Iris pigment epithelial cell (primary cell): ENCODE data around the gene RFPL3.
"Not testable (repeated sequence)": the region's sequence is repeated elsewhere in the genome, so short reads cannot be mapped to it uniquely, and the experiment has no call there.

Source experiments
- DNase-seq: peaks from one replicate; pipeline ENCODE4 v3.0.0-alpha.2; 2011; ENCODE audit warnings: low read depth

Gene RFPL3

GRCh38 chr22:32331236-32331917 is 26.3 kb upstream of the RFPL3 start:
- no peak for DNase-seq

GRCh38 chr22:32331918-32332725 is 25.5 kb upstream of the RFPL3 start:
- DNase-seq = no peak

GRCh38 chr22:32333141-32333768 is 24.4 kb upstream of the RFPL3 start:
- DNase-seq = no peak

- DNase-seq = no peak
These were observed 23.7 kb upstream of the RFPL3 start for GRCh38 chr22:32333769-32334659.

GRCh38 chr22:32334660-32335365 is 22.9 kb upstream of the RFPL3 start:
- no peak for DNase-seq

- DNase-seq = no peak
These were observed 22.2 kb upstream of the RFPL3 start for GRCh38 chr22:32335471-32335870.

- no peak for DNase-seq
These were observed 21.5 kb upstream of the RFPL3 start for GRCh38 chr22:32336121-32336603.

- DNase-seq = no peak
These were observed 20.8 kb upstream of the RFPL3 start for GRCh38 chr22:32336771-32337424.

GRCh38 chr22:32337425-32337824 is 20.2 kb upstream of the RFPL3 start:
- not testable (repeated sequence) for DNase-seq

GRCh38 chr22:32338757-32339156 is 18.9 kb upstream of the RFPL3 start:
- no peak for DNase-seq

GRCh38 chr22:32339190-32340012 is 18.3 kb upstream of the RFPL3 start:
- no peak for DNase-seq

- no peak for DNase-seq
These were observed 17.3 kb upstream of the RFPL3 start for GRCh38 chr22:32340411-32340810.

- DNase-seq = peak; percentile 7
These were observed 16.4 kb upstream of the RFPL3 start for GRCh38 chr22:32341122-32341740.

GRCh38 chr22:32342977-32343376 is 14.7 kb upstream of the RFPL3 start:
- DNase-seq = no peak

- DNase-seq = no peak
These were observed 13.7 kb upstream of the RFPL3 start for GRCh38 chr22:32343941-32344340.

- no peak for DNase-seq
These were observed 9.5 kb upstream of the RFPL3 start for GRCh38 chr22:32348031-32348611.

GRCh38 chr22:32351875-32352274 is 5.8 kb upstream of the RFPL3 start:
- not testable (repeated sequence) for DNase-seq

GRCh38 chr22:32352681-32353080 is 5.0 kb upstream of the RFPL3 start:
- DNase-seq = no peak

- DNase-seq = no peak
These were observed 4.4 kb upstream of the RFPL3 start for GRCh38 chr22:32353292-32353691.
